Rectal smooth muscle tissue (tissue), 1 donor: Measurements from ENCODE around the gene FADS2.

Experiments used
- H3K27ac ChIP-seq: one replicate; pipeline ENCODE4 v1.7.0; 2013; ENCODE audit warnings: low read depth, low read length, inconsistent platforms
- H3K27me3 ChIP-seq: one replicate; pipeline ENCODE4 v1.7.0; 2013; ENCODE audit warnings: low read length; ENCODE audit not compliant: control insufficient read depth, insufficient read depth
- H3K36me3 ChIP-seq: one replicate; pipeline ENCODE4 v1.7.0; 2013; ENCODE audit warnings: low read length; ENCODE audit not compliant: control insufficient read depth, insufficient read depth
- H3K4me1 ChIP-seq: one replicate; pipeline ENCODE4 v1.7.0; 2013; ENCODE audit warnings: low read length; ENCODE audit not compliant: control insufficient read depth, insufficient read depth
- H3K4me3 ChIP-seq: one replicate; pipeline ENCODE4 v1.7.0; 2013; ENCODE audit warnings: low read length
- H3K9ac ChIP-seq: one replicate; pipeline ENCODE4 v1.7.0; 2013; ENCODE audit warnings: low read length

The FADS2 gene

GRCh38 chr11:61860054-61860903, 32.2 kb downstream of the FADS2 start:
- Histone ChIP-seq H3K4me3 (no peak overlapping the region), H3K27me3 (no peaks in the 10 kb centered on the region), H3K36me3 (no peaks in the 10 kb centered on the region), H3K4me1 (no peaks in the 10 kb centered on the region), H3K27ac (no peak overlapping the region), H3K9ac (no peak overlapping the region)

GRCh38 chr11:61861634-61862033, 33.5 kb downstream of the FADS2 start:
- no peaks in the 10 kb centered on the region for H3K36me3 ChIP-seq
- no peak overlapping the region for H3K9ac ChIP-seq
- H3K4me3 ChIP-seq = no peak overlapping the region
- H3K27me3 ChIP-seq = no peaks in the 10 kb centered on the region
- no peaks in the 10 kb centered on the region for H3K4me1 ChIP-seq
- H3K27ac ChIP-seq = no peak overlapping the region

- Histone ChIP-seq H3K27ac (no peak overlapping the region), H3K4me1 (no peaks in the 10 kb centered on the region), H3K36me3 (no peaks in the 10 kb centered on the region), H3K9ac (no peak overlapping the region), H3K27me3 (no peaks in the 10 kb centered on the region), H3K4me3 (no peak overlapping the region)
These were observed 34.8 kb downstream of the FADS2 start for GRCh38 chr11:61862714-61863547.

- no peak overlapping the region for H3K4me3 ChIP-seq
- no peaks in the 10 kb centered on the region for H3K4me1 ChIP-seq
- no peak overlapping the region for H3K9ac ChIP-seq
- no peak overlapping the region for H3K27ac ChIP-seq
- H3K27me3 ChIP-seq = no peaks in the 10 kb centered on the region
- no peaks in the 10 kb centered on the region for H3K36me3 ChIP-seq
These were observed 35.5 kb downstream of the FADS2 start for GRCh38 chr11:61863548-61864081.

GRCh38 chr11:61864814-61865775, 37.0 kb downstream of the FADS2 start:
- no peaks in the 10 kb centered on the region for H3K36me3 ChIP-seq
- H3K4me3 ChIP-seq = no peak overlapping the region
- no peaks in the 10 kb centered on the region for H3K27me3 ChIP-seq
- no peaks in the 10 kb centered on the region for H3K4me1 ChIP-seq
- no peak overlapping the region for H3K27ac ChIP-seq
- H3K9ac ChIP-seq = no peak overlapping the region

- Histone ChIP-seq H3K27ac (no peak overlapping the region), H3K4me3 (no peak overlapping the region), H3K27me3 (no peaks in the 10 kb centered on the region), H3K36me3 (no peaks in the 10 kb centered on the region), H3K4me1 (no peaks in the 10 kb centered on the region), H3K9ac (no peak overlapping the region)
These were observed 38.3 kb downstream of the FADS2 start for GRCh38 chr11:61866231-61866957.

GRCh38 chr11:61866958-61867343, 38.9 kb downstream of the FADS2 start:
- H3K36me3 ChIP-seq = no peaks in the 10 kb centered on the region
- no peak overlapping the region for H3K9ac ChIP-seq
- no peak overlapping the region for H3K4me3 ChIP-seq
- H3K27ac ChIP-seq = no peak overlapping the region
- H3K27me3 ChIP-seq = no peaks in the 10 kb centered on the region
- no peaks in the 10 kb centered on the region for H3K4me1 ChIP-seq

- H3K4me1 ChIP-seq = no peaks in the 10 kb centered on the region
- no peak overlapping the region for H3K27ac ChIP-seq
- no peaks in the 10 kb centered on the region for H3K36me3 ChIP-seq
These were observed 40.7 kb downstream of the FADS2 start for GRCh38 chr11:61868571-61869428.

GRCh38 chr11:61869429-61869707, 41.3 kb downstream of the FADS2 start:
- Histone ChIP-seq H3K36me3 (no peaks in the 10 kb centered on the region), H3K27me3 (no peaks in the 10 kb centered on the region), H3K27ac (no peak overlapping the region), H3K9ac (no peak overlapping the region), H3K4me3 (no peak overlapping the region), H3K4me1 (no peaks in the 10 kb centered on the region)

More at GRCh38 chr11:61868571-61869428, 40.7 kb downstream of the FADS2 start:
- no peaks in the 10 kb centered on the region for H3K27me3 ChIP-seq
- H3K9ac ChIP-seq = no peak overlapping the region
- H3K4me3 ChIP-seq = no peak overlapping the region

- Histone ChIP-seq H3K4me3 (no peak overlapping the region), H3K27me3 (no peaks in the 10 kb centered on the region), H3K9ac (no peak overlapping the region), H3K27ac (no peak overlapping the region), H3K36me3 (no peaks in the 10 kb centered on the region), H3K4me1 (no peaks in the 10 kb centered on the region)
These were observed 41.8 kb downstream of the FADS2 start for GRCh38 chr11:61869708-61870451.
